ENCODE measurements around the gene MYBPC3.

GRCh38 chr11:47317064-47317828 is 35.3 kb downstream of the MYBPC3 start:
- TF ChIP-seq POLR2A (IDR thresholded peaks at IDR 0.05; ENCODE audit: low read depth, low read length) (no peak), POLR2AphosphoS5 (IDR thresholded peaks at IDR 0.05; ENCODE audit: low read depth, low read length) (no peak), SPI1 (IDR thresholded peaks at IDR 0.05; ENCODE audit: low read depth, low read length) (no peak), TAF1 (IDR thresholded peaks at IDR 0.05; ENCODE audit: low read depth, low read length) (no peak), PAX5 (IDR thresholded peaks at IDR 0.05; ENCODE audit: insufficient read depth, low read length, severe bottlenecking) (no peak)
